HG03469 (cell line): ENCODE data around the gene GAB2.

Experiments used
- ATAC-seq: cut with Tn5 transposase; IDR thresholded peaks from one replicate; pipeline ENCODE4 v1.9.1; 2021; ENCODE audit warnings: mild to moderate bottlenecking, moderate library complexity, moderate number of reproducible peaks; ENCODE audit not compliant: unreplicated experiment

The GAB2 gene

GRCh38 chr11:78402847-78403246 lies 14.8 kb downstream of the GAB2 start:
- no peak for ATAC-seq

- no peak for ATAC-seq
These were observed 16.9 kb downstream of the GAB2 start for GRCh38 chr11:78400702-78401101.

GRCh38 chr11:78400116-78400515 lies 17.5 kb downstream of the GAB2 start:
- no peak for ATAC-seq

- ATAC-seq: no peak
These were observed 18.5 kb downstream of the GAB2 start for GRCh38 chr11:78399136-78399535.

- no peak for ATAC-seq
These were observed 18.9 kb downstream of the GAB2 start for GRCh38 chr11:78398715-78399114.

- ATAC-seq: peak; percentile 80
These were observed 20.2 kb downstream of the GAB2 start for GRCh38 chr11:78397398-78397797.

GRCh38 chr11:78395597-78395996 lies 22.0 kb downstream of the GAB2 start:
- ATAC-seq: no peak

- ATAC-seq: no peak
These were observed 24.8 kb downstream of the GAB2 start for GRCh38 chr11:78392854-78393253.

GRCh38 chr11:78391424-78391823 lies 26.2 kb downstream of the GAB2 start:
- ATAC-seq: no peak

GRCh38 chr11:78390809-78391208 lies 26.8 kb downstream of the GAB2 start:
- no peak for ATAC-seq

- no peak for ATAC-seq
These were observed 31.2 kb downstream of the GAB2 start for GRCh38 chr11:78386215-78386941.

- no peak for ATAC-seq
These were observed 32.4 kb downstream of the GAB2 start for GRCh38 chr11:78385205-78385604.

- no peak for ATAC-seq
These were observed 33.4 kb downstream of the GAB2 start for GRCh38 chr11:78384231-78384630.

- no peak for ATAC-seq
These were observed 35.8 kb downstream of the GAB2 start for GRCh38 chr11:78381865-78382264.

- no peak for ATAC-seq
These were observed 37.0 kb downstream of the GAB2 start for GRCh38 chr11:78380615-78381051.

- no peak for ATAC-seq
These were observed 38.5 kb downstream of the GAB2 start for GRCh38 chr11:78379039-78379670.

- ATAC-seq: no peak
These were observed 39.8 kb downstream of the GAB2 start for GRCh38 chr11:78377625-78378418.

- no peak for ATAC-seq
These were observed 40.8 kb downstream of the GAB2 start for GRCh38 chr11:78376858-78377257.

GRCh38 chr11:78374917-78375316 lies 42.7 kb downstream of the GAB2 start:
- no peak for ATAC-seq

- ATAC-seq: no peak
These were observed 43.9 kb downstream of the GAB2 start for GRCh38 chr11:78373689-78374088.

GRCh38 chr11:78372114-78372768 lies 45.4 kb downstream of the GAB2 start:
- no peak for ATAC-seq
